ENCODE results near the gene S100A8. TPM values are rescaled to one million over a fixed set of nuclear protein-coding genes. Genes with fewer than 3 reads are reported as not detected.
"Not testable (repeated sequence)": the region's sequence is repeated elsewhere in the genome, so short reads cannot be mapped to it uniquely, and the experiment has no call there.

Gene S100A8
- not detected in 2 replicates for total RNA-seq

DNA sequence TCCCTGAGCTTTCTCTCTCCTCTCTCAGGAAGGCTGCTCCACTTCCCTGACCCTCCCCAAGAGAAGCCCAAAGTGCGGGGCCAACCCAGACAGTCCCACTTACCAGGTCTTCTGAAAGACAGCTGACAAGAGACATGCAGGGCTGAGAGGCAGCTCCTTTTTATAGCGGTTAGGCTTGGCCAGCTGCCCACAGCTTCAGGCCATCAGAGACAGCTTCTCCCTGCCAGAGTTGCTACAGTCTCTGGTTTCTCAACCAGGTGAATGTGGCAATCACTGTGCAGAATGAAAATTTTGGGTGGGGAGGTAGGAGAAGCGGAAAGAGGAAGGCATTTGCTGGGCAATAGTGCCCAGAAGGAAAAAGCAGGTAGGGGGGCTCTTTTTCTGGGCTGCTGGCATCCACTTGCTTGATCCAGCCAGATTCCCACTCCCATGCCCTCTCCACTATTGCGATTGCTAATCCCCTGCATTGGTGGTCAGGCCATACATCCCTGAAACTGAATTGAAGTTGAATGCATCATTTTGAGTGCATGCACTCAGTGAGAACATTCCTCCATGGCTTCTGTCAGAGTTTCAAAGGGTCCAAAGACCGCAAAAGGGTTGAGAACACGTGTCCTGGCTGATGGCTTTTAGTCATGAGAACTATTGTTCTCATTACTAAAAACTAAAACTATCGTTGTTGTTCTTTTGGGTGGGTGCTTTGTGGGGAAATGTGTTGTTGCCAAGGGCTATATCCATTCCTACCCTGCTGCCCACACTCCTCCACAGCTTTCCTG, at the start of gene S100A8:
TSS of gene S100A8 (minus strand) at position 136 of the 773 bp plus-strand sequence. CDS start 538 bp downstream, outside the sequence.
- no peak for DNase-seq

GRCh38 chr1:153439273-153439672, 48.4 kb upstream of the S100A8 start:
- no peak for DNase-seq

DNA sequence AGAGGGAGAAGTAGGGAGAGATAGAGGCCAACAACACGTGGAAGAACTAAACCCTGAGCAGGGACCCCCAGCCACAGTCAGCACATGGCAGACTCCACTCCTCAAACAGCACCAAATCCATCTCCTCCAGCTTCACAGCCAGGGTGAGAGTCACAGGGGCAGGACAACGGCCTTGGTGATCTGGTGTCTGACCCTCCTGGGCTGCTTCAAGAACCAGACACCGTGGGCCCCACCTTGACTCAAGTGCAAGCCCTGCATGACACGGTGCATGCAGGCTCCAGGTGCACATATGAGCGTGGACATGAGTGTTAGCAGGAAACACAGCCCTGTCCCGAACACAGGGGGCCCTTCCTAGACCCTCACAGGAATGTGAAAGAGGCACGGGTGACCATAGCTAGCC, 47.7 kb upstream of the S100A8 start:
- no peak for DNase-seq

GRCh38 chr1:153437236-153437635, 46.4 kb upstream of the S100A8 start:
- no peak for DNase-seq

DNA sequence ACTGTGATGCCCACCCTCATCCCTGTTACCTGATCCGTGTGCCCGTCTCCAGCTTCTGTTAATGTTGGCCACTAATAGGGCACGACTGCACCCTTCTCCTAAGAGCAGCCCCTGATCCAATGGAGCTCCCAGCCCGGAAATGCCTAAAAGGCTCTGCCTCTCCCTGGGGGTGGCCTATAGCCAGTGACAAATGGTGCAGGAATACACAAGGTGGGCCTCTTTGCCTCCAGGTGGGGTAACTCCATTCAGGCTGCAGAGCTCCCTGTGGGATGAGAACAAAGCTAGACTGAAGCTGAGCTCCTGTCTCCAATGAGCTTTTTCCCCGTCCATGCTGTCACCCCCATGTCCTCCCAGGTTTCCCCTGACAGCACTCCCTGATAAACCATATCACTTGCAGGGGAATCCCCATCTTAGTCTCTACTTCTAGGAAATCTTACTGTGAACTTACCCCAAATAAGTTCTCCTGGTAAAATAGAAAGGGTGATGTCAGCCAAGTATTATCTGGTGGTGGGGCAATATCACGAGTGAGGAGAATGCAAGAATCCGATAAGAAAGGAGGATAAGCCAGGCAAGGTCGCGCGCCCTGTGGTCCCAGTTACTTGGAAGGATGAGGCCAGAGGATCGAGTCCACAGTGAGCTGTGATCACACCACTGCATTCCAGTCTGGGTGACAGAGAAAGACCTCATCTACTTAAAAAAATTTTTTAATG, 44.0 kb upstream of the S100A8 start:
- no peak for DNase-seq

DNA sequence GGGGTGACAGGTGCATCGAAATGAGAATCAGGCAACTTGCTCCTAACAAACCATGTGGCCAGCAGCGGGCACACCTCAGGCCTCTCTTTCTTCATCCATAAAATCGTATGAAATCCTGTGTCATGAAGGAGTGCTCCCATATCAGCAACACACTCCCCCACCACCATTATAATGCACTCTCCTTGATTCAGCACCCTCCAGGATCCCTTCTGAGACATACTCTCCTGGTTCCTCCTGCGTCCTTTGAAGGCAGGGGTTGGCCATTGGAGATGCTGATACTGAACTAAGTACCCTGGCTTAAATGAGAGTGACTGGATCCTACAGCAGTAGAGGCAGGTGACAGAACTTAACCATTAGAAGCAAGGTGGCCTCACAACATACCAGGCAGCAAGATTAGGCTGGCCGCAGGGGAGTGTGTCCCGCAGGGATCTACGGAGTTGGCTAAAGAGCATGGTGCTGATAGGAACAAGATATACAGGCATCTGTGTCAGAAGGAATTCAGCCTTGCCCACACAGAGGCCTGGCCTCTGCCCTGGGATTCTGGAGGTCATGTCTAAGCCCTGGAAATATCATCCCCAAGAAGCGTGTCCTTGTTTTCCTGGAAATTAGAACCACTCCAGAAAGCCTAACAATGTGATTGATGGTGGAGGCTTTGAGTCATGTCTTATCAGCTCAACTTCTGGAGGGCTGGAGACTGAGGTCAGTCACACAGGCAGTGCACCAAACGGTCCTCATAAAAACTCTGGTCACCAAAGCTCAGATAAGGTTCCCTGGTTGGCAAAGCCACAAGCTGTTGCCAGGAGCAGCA, 42.2 kb upstream of the S100A8 start:
- no peak for DNase-seq

DNA sequence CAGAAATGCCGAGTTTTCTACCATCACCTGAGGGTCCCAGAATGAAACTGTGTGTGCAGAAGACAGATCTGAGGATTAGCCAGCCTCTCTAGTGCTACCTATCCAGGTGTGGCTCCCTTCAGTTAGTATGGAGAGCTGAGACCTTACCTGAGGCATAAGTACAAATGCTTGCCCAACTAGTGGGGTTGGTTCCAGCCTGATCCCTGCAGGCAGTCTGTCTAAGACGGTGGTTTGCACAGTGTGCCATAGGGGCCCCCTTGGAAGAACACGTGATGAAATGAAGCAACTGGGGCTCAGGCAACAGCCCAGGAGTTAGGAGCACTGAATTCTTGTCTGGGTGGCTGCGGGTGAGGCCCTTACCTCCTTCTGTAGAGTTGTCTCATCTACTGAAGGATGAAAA, 41.1 kb upstream of the S100A8 start:
- DNase-seq = no peak

DNA sequence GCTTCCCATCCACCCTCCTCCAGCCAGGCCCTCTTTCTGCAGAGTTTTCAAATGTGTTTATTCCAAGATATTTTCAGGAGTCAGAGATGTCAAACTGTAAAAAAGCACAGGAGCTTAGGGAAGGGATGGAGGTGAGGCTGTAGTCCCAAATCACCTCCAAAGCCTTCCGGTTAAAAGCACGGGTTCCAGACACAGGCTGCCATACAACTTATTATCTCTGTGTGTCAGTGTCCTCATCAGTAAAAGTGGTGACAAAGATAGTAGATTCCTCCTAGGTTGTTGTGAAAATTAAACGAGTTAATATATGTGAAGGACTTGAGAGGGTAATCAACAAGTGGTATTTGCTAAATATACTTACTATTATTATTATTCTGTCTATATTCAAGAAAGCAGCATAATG, 40.6 kb upstream of the S100A8 start:
- DNase-seq = no peak

DNA sequence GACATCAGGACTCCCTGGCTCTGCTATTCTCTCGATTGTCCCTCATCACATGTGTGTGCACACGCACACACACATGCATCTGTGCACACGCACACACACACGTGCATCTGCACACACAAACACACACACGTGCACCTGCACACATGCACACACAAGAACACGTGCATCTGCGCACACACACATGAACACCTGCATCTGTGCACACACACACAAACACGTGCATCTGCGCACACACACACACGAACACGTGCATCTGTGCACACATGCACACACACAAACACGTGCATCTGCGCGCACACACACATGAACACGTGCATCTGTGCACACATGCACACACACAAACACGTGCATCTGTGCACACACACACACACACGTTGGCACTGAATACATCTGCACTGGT, 40.1 kb upstream of the S100A8 start:
- no peak for DNase-seq

DNA sequence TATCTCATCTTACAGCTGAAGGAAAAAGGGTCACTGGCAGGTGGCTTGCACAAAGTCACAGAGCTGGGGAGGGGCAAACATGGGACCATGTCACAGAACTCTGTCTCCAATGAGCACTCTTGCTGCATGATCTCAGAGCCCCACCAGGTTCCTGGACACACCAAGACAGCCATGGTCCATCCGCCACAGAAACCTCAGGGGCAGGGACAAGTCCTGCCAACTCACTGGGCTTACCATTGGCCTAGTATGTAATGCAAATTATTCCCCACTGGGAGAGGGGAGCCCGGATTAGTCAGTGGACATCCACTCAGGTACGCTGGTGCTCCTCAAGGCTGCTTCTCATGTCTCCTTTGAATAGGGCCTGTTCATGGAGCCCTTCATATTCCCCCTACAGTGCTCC, 39.7 kb upstream of the S100A8 start:
- DNase-seq = no peak

DNA sequence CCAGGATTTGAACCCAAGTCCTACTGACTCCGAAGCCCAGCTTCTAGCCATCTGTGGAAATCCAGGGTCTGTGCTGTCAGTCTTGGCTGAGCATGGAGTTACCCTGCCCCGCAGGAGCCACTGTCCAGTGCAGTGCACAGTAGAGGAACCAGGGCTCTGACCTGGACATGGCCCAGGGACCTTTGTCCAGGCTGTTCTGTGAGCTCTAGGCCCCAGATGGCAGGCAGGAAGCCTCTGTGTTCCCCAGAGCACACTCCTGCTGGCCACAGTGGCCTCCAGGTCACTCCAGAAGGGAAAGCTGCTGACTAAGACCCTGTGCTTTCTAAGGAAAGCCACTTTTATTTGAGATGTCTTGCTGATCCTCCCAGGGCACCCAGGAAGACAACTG, 39.3 kb upstream of the S100A8 start:
- DNase-seq = no peak

- no peak for DNase-seq
Measured at GRCh38 chr1:153429266-153430165, 38.6 kb upstream of the S100A8 start.

- DNase-seq = no peak
Measured at GRCh38 chr1:153428791-153429190, 37.9 kb upstream of the S100A8 start.

GRCh38 chr1:153428073-153428638, 37.3 kb upstream of the S100A8 start:
- DNase-seq = no peak

DNA sequence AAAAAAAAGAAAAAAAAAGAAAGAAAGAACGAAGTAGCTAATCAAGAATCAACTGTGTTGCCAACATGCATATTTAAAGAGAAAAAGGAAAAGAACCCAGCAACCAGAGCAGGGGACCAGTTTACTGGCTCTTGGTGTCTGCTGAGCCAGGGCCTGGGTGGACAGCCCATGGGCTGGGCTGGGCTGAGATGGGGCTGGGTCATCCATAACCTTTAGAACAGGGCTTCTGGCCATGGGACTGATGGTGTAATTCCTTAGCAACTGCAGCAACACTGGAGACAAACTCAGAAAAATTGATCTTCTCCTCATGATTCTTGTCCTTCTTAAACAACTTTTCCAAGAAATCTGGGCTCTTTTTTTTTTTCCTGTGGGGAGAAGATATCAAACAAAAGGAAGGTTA, 35.9 kb upstream of the S100A8 start:
- no peak for DNase-seq

DNA sequence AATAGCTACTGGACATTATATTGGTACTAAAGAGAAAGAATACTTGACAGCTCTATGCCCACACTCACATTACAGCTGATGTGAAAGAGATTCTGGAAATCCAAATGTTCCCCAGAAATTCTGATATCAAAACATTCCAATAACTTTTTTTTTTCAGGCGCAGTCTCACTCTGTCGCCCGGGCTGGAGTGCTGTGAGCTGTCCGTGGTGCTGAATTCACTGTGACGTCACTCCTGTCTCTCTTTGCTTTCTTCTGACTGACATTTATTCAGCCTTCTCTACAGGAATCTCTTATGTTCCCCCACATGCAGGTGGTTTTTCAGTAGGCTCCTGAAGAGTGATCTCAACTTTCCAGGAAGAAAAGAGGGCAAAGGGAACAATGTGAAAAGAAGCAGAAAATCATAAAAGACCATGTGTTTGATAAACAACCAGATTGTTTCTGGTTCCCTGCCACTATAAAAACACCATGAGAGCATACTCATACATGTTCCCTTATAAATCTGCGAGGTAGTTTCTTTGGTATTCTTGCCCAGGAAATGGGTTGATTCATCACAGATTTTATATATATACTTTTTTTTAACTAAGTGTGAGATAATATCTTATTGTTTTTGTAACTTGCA, 31.7 kb upstream of the S100A8 start:
- DNase-seq = peak; percentile 82

- DNase-seq = no peak
Measured at GRCh38 chr1:153420306-153420705, 29.4 kb upstream of the S100A8 start.

- not testable (repeated sequence) for DNase-seq
Measured at GRCh38 chr1:153419436-153419793, 28.5 kb upstream of the S100A8 start.

DNA sequence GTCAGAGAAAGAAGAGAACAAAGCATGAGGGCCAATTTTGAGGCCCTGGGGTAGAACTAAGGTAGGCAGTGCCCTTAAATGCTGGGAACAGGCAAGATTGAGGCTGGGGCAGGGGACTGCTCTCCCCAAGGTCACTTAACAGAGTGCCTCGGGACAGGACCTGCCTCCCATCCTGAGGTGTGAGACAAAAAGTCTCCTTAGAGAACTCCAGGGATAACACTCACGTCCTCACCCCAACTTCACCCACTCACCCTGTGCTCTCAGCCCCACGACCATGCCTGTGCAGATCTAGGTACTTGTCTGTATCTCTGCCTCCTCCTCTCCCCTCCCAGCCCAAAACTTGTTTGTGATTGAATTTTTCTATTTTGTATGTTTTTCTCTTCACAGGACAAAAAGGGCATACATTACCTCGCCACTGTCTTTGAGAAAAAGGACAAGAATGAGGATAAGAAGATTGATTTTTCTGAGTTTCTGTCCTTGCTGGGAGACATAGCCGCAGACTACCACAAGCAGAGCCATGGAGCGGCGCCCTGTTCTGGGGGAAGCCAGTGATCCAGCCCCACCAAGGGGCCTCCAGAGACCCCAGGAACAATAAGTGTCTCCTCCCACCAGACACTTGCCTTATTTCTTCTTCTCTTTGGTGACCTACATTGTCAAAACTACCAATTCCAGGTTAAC, 28.0 kb upstream of the S100A8 start:
- DNase-seq = not testable (repeated sequence)

- no peak for DNase-seq
Measured at GRCh38 chr1:153417136-153417888, 26.4 kb upstream of the S100A8 start.

Measured in dermis blood vessel endothelial cell (primary cell).